HepG2 (cell line): ENCODE data around the gene ZMIZ1. TPM values are rescaled to one million over a fixed set of nuclear protein-coding genes. Genes with fewer than 3 reads are reported as not detected.

Experiments used
- ATF1 ChIP-seq: IDR thresholded peaks from 2 replicates; pipeline ENCODE4 v1.6.1; 2016; ENCODE audit warnings: mild to moderate bottlenecking, control low read depth
- ATM ChIP-seq: fragments of 450-650 bp; IDR thresholded peaks from 2 replicates; pipeline ENCODE4 v1.7.1; 2017; ENCODE audit warnings: mild to moderate bottlenecking, borderline replicate concordance
- CBX1 ChIP-seq: IDR thresholded peaks from one replicate; pipeline ENCODE4 v1.6.1; 2016; ENCODE audit warnings: antibody characterized with exemption, low read depth
- CENPX ChIP-seq: sonication (generic); formaldehyde crosslinking; IDR thresholded peaks from 2 replicates; pipeline ENCODE4 v1.9.0; 2021; ENCODE audit warnings: mild to moderate bottlenecking, missing genetic modification reagents, moderate library complexity
- DR1 ChIP-seq: sonication (generic); formaldehyde crosslinking; IDR thresholded peaks from 2 replicates; pipeline ENCODE4 v1.8.0; 2021; ENCODE audit warnings: mild to moderate bottlenecking, missing genetic modification reagents, inconsistent platforms
- ETV6 ChIP-seq: sonication (generic); formaldehyde crosslinking; conservative IDR thresholded peaks from 2 replicates; pipeline ENCODE4 v1.4.0; 2020; ENCODE audit warnings: missing genetic modification reagents
- HHEX ChIP-seq: IDR thresholded peaks from 2 replicates; pipeline ENCODE4 v1.6.1; 2016; ENCODE audit warnings: control low read depth
- JUND ChIP-seq: sonication (generic); formaldehyde crosslinking; IDR thresholded peaks from 2 replicates; pipeline ENCODE4 v1.8.0; 2022; ENCODE audit warnings: mild to moderate bottlenecking, missing genetic modification reagents
- KLF15 ChIP-seq: sonication (generic); formaldehyde crosslinking; IDR thresholded peaks from 2 replicates; pipeline ENCODE4 v1.8.1; 2023; ENCODE audit warnings: borderline replicate concordance, mild to moderate bottlenecking, inconsistent platforms, missing genetic modification reagents, mixed read lengths
- NCOA2 ChIP-seq: sonication (generic); formaldehyde crosslinking; IDR thresholded peaks from 2 replicates; pipeline ENCODE4 v1.8.0; 2022; ENCODE audit warnings: inconsistent platforms
- NONO ChIP-seq, 2 experiments: fragments of 450-650 bp in 1 of 2; sonication (generic) in 1 of 2; formaldehyde crosslinking in 1 of 2; IDR thresholded peaks in 1 of 2; conservative IDR thresholded peaks in 1 of 2; 2 replicates each; pipeline versions ENCODE4 v1.6.1 to v1.8.0; 2017 to 2022; ENCODE audit warnings: mild to moderate bottlenecking in 1 of 2, missing genetic modification reagents in 1 of 2, moderate library complexity in 1 of 2
- NR2F2 ChIP-seq: IDR thresholded peaks from 2 replicates; pipeline ENCODE4 v1.6.1; 2012; ENCODE audit warnings: low read depth, inconsistent platforms, borderline replicate concordance
- NR2F6 ChIP-seq, 2 experiments: IDR thresholded peaks; 2 replicates each; pipeline ENCODE4 v1.6.1; 2016; ENCODE audit warnings: antibody characterized with exemption in 1 of 2, mild to moderate bottlenecking in 1 of 2
- PAF1 ChIP-seq: IDR thresholded peaks from 2 replicates; pipeline ENCODE4 v1.6.1; 2016; ENCODE audit warnings: missing genetic modification reagents, missing compliant biosample characterization
- PBX2 ChIP-seq: IDR thresholded peaks from 2 replicates; pipeline ENCODE4 v1.6.1; 2016; ENCODE audit warnings: control low read depth
- SNAPC2 ChIP-seq: sonication (generic); formaldehyde crosslinking; IDR thresholded peaks from 2 replicates; pipeline ENCODE4 v1.8.1; 2022; ENCODE audit warnings: mild to moderate bottlenecking, missing genetic modification reagents
- SOX13 ChIP-seq, 3 experiments: fragments of 450-650 bp in 1 of 3; sonication (generic) in 1 of 3; formaldehyde crosslinking in 1 of 3; IDR thresholded peaks in 2 of 3; conservative IDR thresholded peaks in 1 of 3; 2 replicates each; pipeline versions ENCODE4 v1.5.0 to v1.6.1; 2016 to 2020; ENCODE audit warnings: antibody characterized with exemption in 1 of 3, mild to moderate bottlenecking in 1 of 3, missing compliant biosample characterization in 1 of 3, missing genetic modification reagents in 1 of 3, moderate library complexity in 1 of 3
- SOX5 ChIP-seq: IDR thresholded peaks from 2 replicates; pipeline ENCODE4 v1.6.1; 2016; ENCODE audit warnings: borderline replicate concordance
- SSRP1 ChIP-seq: IDR thresholded peaks from 2 replicates; pipeline ENCODE4 v1.6.1; 2016; ENCODE audit warnings: control low read depth
- TAF1 ChIP-seq: sonication (generic); formaldehyde crosslinking; IDR thresholded peaks from 2 replicates; pipeline ENCODE4 v1.4.0; 2020; ENCODE audit warnings: missing genetic modification reagents
- TEAD3 ChIP-seq: optimal IDR thresholded peaks from 2 replicates; pipeline ENCODE3; 2016; ENCODE audit warnings: borderline replicate concordance
- ZNF446 ChIP-seq: sonication (generic); formaldehyde crosslinking; IDR thresholded peaks from 2 replicates; pipeline ENCODE4 v1.5.0; 2020; ENCODE audit warnings: mild to moderate bottlenecking, missing genetic modification reagents
- ZNF556 ChIP-seq: sonication (generic); formaldehyde crosslinking; IDR thresholded peaks from 2 replicates; pipeline ENCODE4 v1.4.0; 2020; ENCODE audit warnings: mild to moderate bottlenecking, missing genetic modification reagents, borderline replicate concordance
- ZNF589 ChIP-seq: sonication (generic); formaldehyde crosslinking; conservative IDR thresholded peaks from 2 replicates; pipeline ENCODE4 v1.8.0; 2022; ENCODE audit warnings: mild to moderate bottlenecking, moderate library complexity, missing genetic modification reagents
- ZNF740 ChIP-seq: sonication (generic); formaldehyde crosslinking; IDR thresholded peaks from 2 replicates; pipeline ENCODE4 v1.4.0; 2020; ENCODE audit warnings: missing genetic modification reagents
- ZSCAN22 ChIP-seq: sonication (generic); formaldehyde crosslinking; IDR thresholded peaks from 2 replicates; pipeline ENCODE4 v1.4.0; 2020; ENCODE audit warnings: mild to moderate bottlenecking, missing genetic modification reagents
- polyA plus RNA-seq, 8 experiments: library from polyadenylated mRNA; depleted of rRNA in 3 of 8; stranded (reverse) in 7 of 8; unstranded in 1 of 8; fragments of >200 nt; fragmentation: Illumina TruSeq in 4 of 8; extraction: Trizol in 4 of 8; gene quantifications; 2 replicates each; pipeline versions ENCODE4 v1.2.1 to v1.2.3, GENCODE V29; 2011 to 2016; ENCODE audit warnings: low read depth in 4 of 8, missing spikeins in 1 of 8, mixed read lengths in 1 of 8; ENCODE audit not compliant: insufficient read depth in 1 of 8
- total RNA-seq, 5 experiments: library from RNA; depleted of rRNA; stranded (reverse); fragments of >200 nt; fragmentation: Illumina TruSeq; extraction: Trizol; gene quantifications; 2 replicates each; pipeline ENCODE4 v1.2.3, GENCODE V29; 2016; ENCODE audit warnings: low read depth in 1 of 5
- TF ChIP-seq, protein P1 (sequence below): sonication (generic); formaldehyde crosslinking; IDR thresholded peaks from 2 replicates; pipeline ENCODE4 v1.4.0; 2020; ENCODE audit warnings: missing genetic modification reagents, borderline replicate concordance

Gene ZMIZ1
- total and polyA plus RNA-seq, 2 of the 13 experiments (the other 11 are each of a cell fraction or from before 2014, with no cell fraction given) = 5.3 to 10.2 TPM

DNA sequence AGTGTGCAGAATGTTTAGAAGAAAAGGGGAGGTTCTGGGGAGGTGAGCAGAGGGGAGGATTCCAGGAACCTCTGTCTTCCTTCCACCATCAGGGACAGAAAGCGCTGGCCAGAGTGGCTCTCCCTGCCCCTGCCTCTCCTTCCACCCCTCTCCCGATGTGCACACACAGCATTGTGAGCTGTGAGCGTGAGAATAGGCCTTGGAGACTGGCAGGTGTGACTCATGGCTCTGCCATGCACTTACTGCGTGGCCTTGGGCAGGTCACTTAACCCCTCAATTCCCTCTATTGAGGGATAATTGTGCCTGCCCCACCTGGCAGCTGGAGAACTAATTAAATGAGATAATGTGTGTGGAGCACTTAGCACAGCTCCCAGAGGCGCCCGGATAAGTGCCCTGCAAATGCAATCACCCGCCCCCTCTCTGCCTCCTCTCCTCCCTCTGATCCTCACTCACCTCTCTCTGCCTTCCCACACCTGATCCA, 115.4 kb downstream of the ZMIZ1 start (continued):
- TF ChIP-seq HHEX (CRISPR knock-in tag) (no peak), TAF1 (no peak), TEAD3 (peak; percentile 94), SSRP1 (CRISPR knock-in tag) (no peak), ZSCAN22 (CRISPR knock-in tag) (no peak), DR1 (CRISPR knock-in tag) (no peak), ZNF556 (CRISPR knock-in tag) (no peak), CENPX (no peak), ZNF589 (CRISPR knock-in tag) (no peak), NR2F2 (no peak), PBX2 (CRISPR knock-in tag) (0 out of 2 replicates have a peak, but pooled peaks have one; percentile 38), NCOA2 (CRISPR knock-in tag) (peak; percentile 82), PAF1 (CRISPR knock-in tag) (no peak), SNAPC2 (CRISPR knock-in tag) (no peak), ZNF446 (no peak), ETV6 (0 out of 2 replicates have a peak, but pooled peaks have one; percentile 44), KLF15 (CRISPR knock-in tag) (no peak), CBX1 (no peak), ATM (no peak), SOX13 (IDR thresholded peaks at IDR 0.05) (no peak), SOX13 (CRISPR knock-in tag; conservative IDR thresholded peaks at IDR 0.05 in 1 of 2, IDR thresholded peaks at IDR 0.05 in 1 of 2) (peak in 1 of 2 experiments; percentile 80; a peak in 2 of 4 replicates), NR2F6 (IDR thresholded peaks at IDR 0.05) (peak; percentile 45), NR2F6 (CRISPR knock-in tag; IDR thresholded peaks at IDR 0.05) (peak; percentile 73), ZNF740 (no peak), JUND (peak; percentile 97), ATF1 (CRISPR knock-in tag) (no peak), SOX5 (CRISPR knock-in tag) (peak; percentile 61; the same call in 1 of the 2 replicates), NONO (IDR thresholded peaks at IDR 0.05) (no peak), NONO (CRISPR knock-in tag; conservative IDR thresholded peaks at IDR 0.05) (no peak)
- TF ChIP-seq, protein P1, sequence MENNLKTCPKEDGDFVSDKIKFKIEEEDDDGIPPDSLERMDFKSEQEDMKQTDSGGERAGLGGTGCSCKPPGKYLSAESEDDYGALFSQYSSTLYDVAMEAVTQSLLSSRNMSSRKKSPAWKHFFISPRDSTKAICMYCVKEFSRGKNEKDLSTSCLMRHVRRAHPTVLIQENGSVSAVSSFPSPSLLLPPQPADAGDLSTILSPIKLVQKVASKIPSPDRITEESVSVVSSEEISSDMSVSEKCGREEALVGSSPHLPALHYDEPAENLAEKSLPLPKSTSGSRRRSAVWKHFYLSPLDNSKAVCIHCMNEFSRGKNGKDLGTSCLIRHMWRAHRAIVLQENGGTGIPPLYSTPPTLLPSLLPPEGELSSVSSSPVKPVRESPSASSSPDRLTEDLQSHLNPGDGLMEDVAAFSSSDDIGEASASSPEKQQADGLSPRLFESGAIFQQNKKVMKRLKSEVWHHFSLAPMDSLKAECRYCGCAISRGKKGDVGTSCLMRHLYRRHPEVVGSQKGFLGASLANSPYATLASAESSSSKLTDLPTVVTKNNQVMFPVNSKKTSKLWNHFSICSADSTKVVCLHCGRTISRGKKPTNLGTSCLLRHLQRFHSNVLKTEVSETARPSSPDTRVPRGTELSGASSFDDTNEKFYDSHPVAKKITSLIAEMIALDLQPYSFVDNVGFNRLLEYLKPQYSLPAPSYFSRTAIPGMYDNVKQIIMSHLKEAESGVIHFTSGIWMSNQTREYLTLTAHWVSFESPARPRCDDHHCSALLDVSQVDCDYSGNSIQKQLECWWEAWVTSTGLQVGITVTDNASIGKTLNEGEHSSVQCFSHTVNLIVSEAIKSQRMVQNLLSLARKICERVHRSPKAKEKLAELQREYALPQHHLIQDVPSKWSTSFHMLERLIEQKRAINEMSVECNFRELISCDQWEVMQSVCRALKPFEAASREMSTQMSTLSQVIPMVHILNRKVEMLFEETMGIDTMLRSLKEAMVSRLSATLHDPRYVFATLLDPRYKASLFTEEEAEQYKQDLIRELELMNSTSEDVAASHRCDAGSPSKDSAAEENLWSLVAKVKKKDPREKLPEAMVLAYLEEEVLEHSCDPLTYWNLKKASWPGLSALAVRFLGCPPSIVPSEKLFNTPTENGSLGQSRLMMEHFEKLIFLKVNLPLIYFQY (CRISPR knock-in tag) = no peak
